Coronary artery (tissue), 2 donors: ENCODE measurements around the gene INTS13.

Experiments used
- DNase-seq: peaks from one replicate; pipeline ENCODE4 v3.0.0-alpha.2; 2017; ENCODE audit warnings: low spot score
- H3K27ac ChIP-seq, 2 donors: fragments of 200-600 bp; sonication (generic); one replicate each; pipeline ENCODE4 v1.5.1; 2016 to 2019
- H3K4me3 ChIP-seq: fragments of 200-600 bp; sonication (generic); 2 replicates; pipeline ENCODE4 v1.5.1; 2016; ENCODE audit warnings: mild to moderate bottlenecking, moderate library complexity
- CTCF ChIP-seq: fragments of 200-600 bp; sonication (generic); IDR thresholded peaks from one replicate; pipeline ENCODE4 v1.5.1; 2019; ENCODE audit warnings: antibody characterized with exemption

INTS13 gene

GRCh38 chr12:26937863-26938700, at the start of gene INTS13, which contains the start of gene FGFR1OP2:
Gene INTS13, minus strand, starts transcription at chr12:26937981. Its CDS starts 1,178 bp downstream, at chr12:26936803.
Gene FGFR1OP2, plus strand, starts transcription at chr12:26938470. Its CDS starts 15,689 bp downstream, at chr12:26954159.
- no peak for TF ChIP-seq CTCF
- Histone ChIP-seq H3K4me3 (peak within 1 kb of the TSS; percentile 96), H3K27ac (peak within 1 kb of the TSS; percentile 93 to 98)
- peak; percentile 99 for DNase-seq

- no peak for DNase-seq
- H3K27ac ChIP-seq = no peak overlapping the region
- no peak overlapping the region for H3K4me3 ChIP-seq
- no peak for TF ChIP-seq CTCF
Measured at GRCh38 chr12:26982866-26983265, 45.1 kb upstream of the INTS13 start.

- TF ChIP-seq CTCF = no peak
- DNase-seq = no peak
- Histone ChIP-seq H3K27ac (no peak overlapping the region), H3K4me3 (no peak overlapping the region)
Measured at GRCh38 chr12:26979733-26980132, 42.0 kb upstream of the INTS13 start.

GRCh38 chr12:26978801-26979200, 41.0 kb upstream of the INTS13 start:
- TF ChIP-seq CTCF = no peak
- no peak for DNase-seq
- H3K4me3 ChIP-seq = no peak overlapping the region
- H3K27ac ChIP-seq = no peak overlapping the region

- no peak for TF ChIP-seq CTCF
- no peak for DNase-seq
- H3K27ac ChIP-seq = no peak overlapping the region
Measured at GRCh38 chr12:26976687-26977086, 38.9 kb upstream of the INTS13 start.

GRCh38 chr12:26971963-26972362, 34.2 kb upstream of the INTS13 start:
- no peak for DNase-seq
- no peak overlapping the region for H3K4me3 ChIP-seq
- H3K27ac ChIP-seq = no peak overlapping the region
- no peak for TF ChIP-seq CTCF

More at GRCh38 chr12:26976687-26977086, 38.9 kb upstream of the INTS13 start:
- no peak overlapping the region for H3K4me3 ChIP-seq

GRCh38 chr12:26970136-26970535, 32.4 kb upstream of the INTS13 start:
- no peak for DNase-seq
- no peak overlapping the region for H3K4me3 ChIP-seq
- no peak for TF ChIP-seq CTCF
- H3K27ac ChIP-seq = no peak overlapping the region
